Smooth muscle cell (in vitro differentiated cells): ENCODE results near the gene SVIP. TPM values are rescaled to one million over a fixed set of nuclear protein-coding genes. Genes with fewer than 3 reads are reported as not detected.

Experiments
- DNase-seq: peaks from one replicate; lab custom pipeline; 2025; ENCODE audit not compliant: unreplicated experiment; lab: John Stamatoyannopoulos, UW
- H2AFZ ChIP-seq: fragments of 200-600 bp; sonication (generic); 2 replicates; pipeline ENCODE4 v1.6.0; 2016; ENCODE audit warnings: antibody characterized with exemption, low read depth, mild to moderate bottlenecking
- H3F3A ChIP-seq: fragments of 200-600 bp; sonication (generic); 2 replicates; pipeline ENCODE4 v1.6.0; 2017; ENCODE audit warnings: antibody characterized with exemption, low read depth
- H3K27ac ChIP-seq: fragments of 200-600 bp; sonication (generic); 2 replicates; pipeline ENCODE4 v1.5.1; 2016; ENCODE audit warnings: low read depth, mild to moderate bottlenecking
- H3K27me3 ChIP-seq: fragments of 200-600 bp; sonication (generic); 2 replicates; pipeline ENCODE4 v1.6.1; 2016; ENCODE audit warnings: low read depth, mild to moderate bottlenecking
- H3K36me3 ChIP-seq: fragments of 200-600 bp; sonication (generic); 2 replicates; pipeline ENCODE4 v1.5.1; 2016; ENCODE audit warnings: low read depth
- H3K4me1 ChIP-seq: fragments of 200-600 bp; sonication (generic); 2 replicates; pipeline ENCODE4 v1.5.1; 2016; ENCODE audit warnings: low read depth
- H3K4me2 ChIP-seq: fragments of 200-600 bp; sonication (generic); 2 replicates; pipeline ENCODE4 v1.6.0; 2016; ENCODE audit warnings: mild to moderate bottlenecking
- H3K4me3 ChIP-seq: fragments of 200-600 bp; sonication (generic); 2 replicates; pipeline ENCODE4 v1.5.1; 2016; ENCODE audit warnings: mild to moderate bottlenecking
- H3K79me2 ChIP-seq: fragments of 200-600 bp; sonication (generic); 2 replicates; pipeline ENCODE4 v1.6.0; 2016; ENCODE audit warnings: low read depth, mild to moderate bottlenecking
- H3K9ac ChIP-seq: fragments of 200-600 bp; sonication (generic); 2 replicates; pipeline ENCODE4 v1.6.0; 2016; ENCODE audit warnings: low read depth
- H3K9me3 ChIP-seq: fragments of 200-600 bp; sonication (generic); replicated peaks from 2 replicates; pipeline ENCODE4 v1.5.1; 2016; ENCODE audit warnings: low read depth
- H4K20me1 ChIP-seq: fragments of 200-600 bp; sonication (generic); 2 replicates; pipeline ENCODE4 v1.6.0; 2016; ENCODE audit warnings: low read depth
- CTCF ChIP-seq: fragments of 200-600 bp; sonication (generic); IDR thresholded peaks from 2 replicates; pipeline ENCODE4 v1.5.1; 2017; ENCODE audit warnings: borderline replicate concordance, mild to moderate bottlenecking, antibody characterized with exemption; ENCODE audit not compliant: insufficient read depth, poor library complexity, severe bottlenecking
- WGBS: methylation state at CpG from one replicate; pipeline ENCODE4 v1.1.7; 2016; ENCODE audit warnings: low lambda C conversion rate; 5-methylcytosine and 5-hydroxymethylcytosine counted together
- polyA plus RNA-seq: library from polyadenylated mRNA; unstranded; fragments of >200 nt; fragmentation: Nextera tagmentation; extraction: Ambion mirVana; gene quantifications from 2 replicates; pipeline ENCODE4 v1.2.1, GENCODE V29; 2016
- total RNA-seq: library from RNA; depleted of rRNA; stranded (reverse); fragments of >200 nt; gene quantifications from 2 replicates; pipeline ENCODE4 v1.2.3, GENCODE V29; 2014

Gene SVIP
- total and polyA plus RNA-seq, 2 experiments from 2014 or later: 1.1 to 1.3 TPM

GRCh38 chr11:22787551-22788162 is 41.9 kb downstream of the SVIP start:
- H3K4me1 ChIP-seq: no peaks in the 10 kb centered on the region
- H3F3A ChIP-seq: no peaks in the 10 kb centered on the region
- H3K4me2 ChIP-seq: peak overlapping the region; percentile 56
- TF ChIP-seq CTCF: peak; percentile 66
- H4K20me1 ChIP-seq: no peaks in the 10 kb centered on the region
- no peaks in the 10 kb centered on the region for H3K36me3 ChIP-seq
- H3K79me2 ChIP-seq: no peaks in the 10 kb centered on the region
- H3K27me3 ChIP-seq: no peaks in the 10 kb centered on the region
- no peak overlapping the region for H2AFZ ChIP-seq
- 27% methylated on average over 9 of the region's 9 CpGs for WGBS
- H3K9me3 ChIP-seq: no peaks in the 10 kb centered on the region
- no peak for DNase-seq
- no peak overlapping the region for H3K4me3 ChIP-seq
- no peak overlapping the region for H3K9ac ChIP-seq
- H3K27ac ChIP-seq: no peak overlapping the region

GRCh38 chr11:22787055-22787454 is 42.5 kb downstream of the SVIP start:
- H3K4me3 ChIP-seq: no peak overlapping the region
- no peak overlapping the region for H2AFZ ChIP-seq
- no peaks in the 10 kb centered on the region for H3K9me3 ChIP-seq
- no peak overlapping the region for H3K9ac ChIP-seq
- 80% methylated on average over 2 of the region's 2 CpGs for WGBS
- no peaks in the 10 kb centered on the region for H3K36me3 ChIP-seq
- H3K4me2 ChIP-seq: peak overlapping the region; percentile 56
- TF ChIP-seq CTCF: no peak
- H3K27ac ChIP-seq: no peak overlapping the region
- no peaks in the 10 kb centered on the region for H4K20me1 ChIP-seq
- no peaks in the 10 kb centered on the region for H3F3A ChIP-seq
- no peaks in the 10 kb centered on the region for H3K27me3 ChIP-seq
- no peaks in the 10 kb centered on the region for H3K4me1 ChIP-seq
- H3K79me2 ChIP-seq: no peaks in the 10 kb centered on the region
- no peak for DNase-seq

DNA sequence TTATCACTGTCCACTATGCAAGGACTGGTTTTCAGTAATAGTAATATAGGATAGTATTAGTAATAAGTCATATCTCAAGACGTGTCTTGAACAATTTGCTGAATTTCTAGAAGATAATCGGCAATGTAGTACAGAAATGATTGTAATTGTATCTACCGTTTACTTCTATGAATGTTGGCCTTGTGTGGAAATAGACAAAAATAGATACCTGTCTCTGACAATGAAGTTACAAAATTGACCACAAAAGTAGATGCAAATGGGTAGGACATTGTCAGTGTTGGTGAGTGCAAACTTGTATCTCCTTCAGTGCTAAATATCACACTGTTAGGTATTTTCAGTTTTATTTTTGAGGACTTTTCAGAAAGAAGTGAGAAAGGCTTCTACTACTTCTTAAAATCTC is 43.1 kb downstream of the SVIP start:
- DNase-seq: no peak
- no peak overlapping the region for H3K4me2 ChIP-seq
- no peak for TF ChIP-seq CTCF
- no peaks in the 10 kb centered on the region for H3K9me3 ChIP-seq
- no peak overlapping the region for H3K4me3 ChIP-seq
- no peaks in the 10 kb centered on the region for H3K27me3 ChIP-seq
- H3K79me2 ChIP-seq: no peaks in the 10 kb centered on the region
- no peaks in the 10 kb centered on the region for H3K36me3 ChIP-seq
- no peak overlapping the region for H3K9ac ChIP-seq
- 86% methylated on average over 3 of the region's 3 CpGs for WGBS
- H2AFZ ChIP-seq: no peak overlapping the region
- no peaks in the 10 kb centered on the region for H4K20me1 ChIP-seq
- no peaks in the 10 kb centered on the region for H3F3A ChIP-seq
- H3K4me1 ChIP-seq: no peaks in the 10 kb centered on the region
- no peak overlapping the region for H3K27ac ChIP-seq

DNA sequence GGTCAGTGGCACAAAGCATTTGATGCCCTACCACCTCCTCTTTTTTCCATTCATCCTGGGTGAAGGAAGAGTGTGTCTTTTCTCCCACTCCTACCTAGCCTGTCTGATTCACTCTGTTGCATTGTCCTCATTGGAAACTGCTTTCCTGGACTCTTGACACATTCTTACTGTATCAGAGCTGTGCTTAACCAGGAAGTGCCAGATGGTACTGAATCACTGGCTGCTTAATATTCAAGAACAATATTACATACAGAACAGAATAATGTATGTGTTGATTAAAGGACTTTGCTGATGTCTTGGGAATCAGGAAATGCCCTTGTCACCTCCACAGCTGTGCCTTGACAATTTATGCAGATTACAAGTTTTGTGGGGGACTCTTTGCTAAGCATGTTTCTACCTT is 44.4 kb downstream of the SVIP start:
- DNase-seq: no peak
- H3K79me2 ChIP-seq: no peaks in the 10 kb centered on the region
- no peak overlapping the region for H3K4me3 ChIP-seq
- H3K27ac ChIP-seq: no peak overlapping the region
- no peak overlapping the region for H3K4me2 ChIP-seq
- H3K9me3 ChIP-seq: no peaks in the 10 kb centered on the region
- H3K36me3 ChIP-seq: no peaks in the 10 kb centered on the region
- no peak for TF ChIP-seq CTCF
- H3K4me1 ChIP-seq: peaks cover 4% of the 10 kb centered on the region
- H3F3A ChIP-seq: no peaks in the 10 kb centered on the region
- H3K9ac ChIP-seq: no peak overlapping the region
- no peak overlapping the region for H2AFZ ChIP-seq
- no peaks in the 10 kb centered on the region for H3K27me3 ChIP-seq
- H4K20me1 ChIP-seq: no peaks in the 10 kb centered on the region
